Thoracic aorta (tissue), 2 donors: ENCODE measurements around the gene LAMB3. TPM values are rescaled to one million over a fixed set of nuclear protein-coding genes. Genes with fewer than 3 reads are reported as not detected.

ENCODE experiments used
- ATAC-seq: fragments of 150-250 bp; one replicate; pipeline ENCODE4 v1.8.0; 2017; ENCODE audit warnings: low read depth; ENCODE audit not compliant: insufficient number of reproducible peaks, low FRiP score
- DNase-seq: peaks from one replicate; pipeline ENCODE4 v3.0.0-alpha.2; 2020; ENCODE audit warnings: low spot score
- H3K27ac ChIP-seq, 2 donors: fragments of 200-600 bp; sonication (generic); 1 replicate in 1 of 2; 2 replicates in 1 of 2; pipeline ENCODE4 v1.5.1; 2016; ENCODE audit warnings: mild to moderate bottlenecking in 2 of 2, moderate library complexity in 2 of 2
- H3K27me3 ChIP-seq: fragments of 200-600 bp; sonication (generic); replicated peaks from 2 replicates; pipeline ENCODE4 v1.6.0; 2016; ENCODE audit warnings: mild to moderate bottlenecking; ENCODE audit not compliant: insufficient read depth
- H3K36me3 ChIP-seq: fragments of 200-600 bp; sonication (generic); one replicate; pipeline ENCODE4 v1.5.1; 2016
- H3K4me1 ChIP-seq, 2 donors: fragments of 200-600 bp; sonication (generic); 1 replicate in 1 of 2; 2 replicates in 1 of 2; pipeline versions ENCODE4 v1.5.1 to v1.6.0; 2016; ENCODE audit warnings: low read depth in 2 of 2, mild to moderate bottlenecking in 1 of 2; ENCODE audit not compliant: control insufficient read depth in 1 of 2
- H3K4me3 ChIP-seq: fragments of 200-600 bp; sonication (generic); 2 replicates; pipeline ENCODE4 v1.5.1; 2016; ENCODE audit warnings: mild to moderate bottlenecking
- H3K9me3 ChIP-seq: fragments of 200-600 bp; sonication (generic); 2 replicates; pipeline ENCODE4 v1.5.1; 2016
- total RNA-seq, 2 donors: library from RNA; depleted of rRNA; stranded (reverse); fragments of >200 nt; gene quantifications; one replicate each; pipeline versions ENCODE4 v1.1.0 to v1.2.3, GENCODE V29; 2016
- TF ChIP-seq, protein P1 (sequence below): fragments of 200-600 bp; sonication (generic); IDR thresholded peaks from one replicate; pipeline ENCODE4 v1.5.1; 2019; ENCODE audit warnings: antibody characterized with exemption

The LAMB3 gene
- total RNA-seq, 2 donors from 2014 or later = 3.4 to 5.1 TPM

- TF ChIP-seq, protein P1, sequence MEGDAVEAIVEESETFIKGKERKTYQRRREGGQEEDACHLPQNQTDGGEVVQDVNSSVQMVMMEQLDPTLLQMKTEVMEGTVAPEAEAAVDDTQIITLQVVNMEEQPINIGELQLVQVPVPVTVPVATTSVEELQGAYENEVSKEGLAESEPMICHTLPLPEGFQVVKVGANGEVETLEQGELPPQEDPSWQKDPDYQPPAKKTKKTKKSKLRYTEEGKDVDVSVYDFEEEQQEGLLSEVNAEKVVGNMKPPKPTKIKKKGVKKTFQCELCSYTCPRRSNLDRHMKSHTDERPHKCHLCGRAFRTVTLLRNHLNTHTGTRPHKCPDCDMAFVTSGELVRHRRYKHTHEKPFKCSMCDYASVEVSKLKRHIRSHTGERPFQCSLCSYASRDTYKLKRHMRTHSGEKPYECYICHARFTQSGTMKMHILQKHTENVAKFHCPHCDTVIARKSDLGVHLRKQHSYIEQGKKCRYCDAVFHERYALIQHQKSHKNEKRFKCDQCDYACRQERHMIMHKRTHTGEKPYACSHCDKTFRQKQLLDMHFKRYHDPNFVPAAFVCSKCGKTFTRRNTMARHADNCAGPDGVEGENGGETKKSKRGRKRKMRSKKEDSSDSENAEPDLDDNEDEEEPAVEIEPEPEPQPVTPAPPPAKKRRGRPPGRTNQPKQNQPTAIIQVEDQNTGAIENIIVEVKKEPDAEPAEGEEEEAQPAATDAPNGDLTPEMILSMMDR = no peak
- ATAC-seq = no peak
- no peak overlapping the region for H3K4me3 ChIP-seq
- H3K36me3 ChIP-seq = no peaks in the 10 kb centered on the region
- H3K27me3 ChIP-seq = no peaks in the 10 kb centered on the region
- DNase-seq = no peak
- H3K9me3 ChIP-seq = no peaks in the 10 kb centered on the region
- H3K4me1 ChIP-seq = no peaks in the 10 kb centered on the region
- no peak overlapping the region for H3K27ac ChIP-seq
These were observed 39.4 kb downstream of the LAMB3 start for GRCh38 chr1:209612646-209613399.

DNA sequence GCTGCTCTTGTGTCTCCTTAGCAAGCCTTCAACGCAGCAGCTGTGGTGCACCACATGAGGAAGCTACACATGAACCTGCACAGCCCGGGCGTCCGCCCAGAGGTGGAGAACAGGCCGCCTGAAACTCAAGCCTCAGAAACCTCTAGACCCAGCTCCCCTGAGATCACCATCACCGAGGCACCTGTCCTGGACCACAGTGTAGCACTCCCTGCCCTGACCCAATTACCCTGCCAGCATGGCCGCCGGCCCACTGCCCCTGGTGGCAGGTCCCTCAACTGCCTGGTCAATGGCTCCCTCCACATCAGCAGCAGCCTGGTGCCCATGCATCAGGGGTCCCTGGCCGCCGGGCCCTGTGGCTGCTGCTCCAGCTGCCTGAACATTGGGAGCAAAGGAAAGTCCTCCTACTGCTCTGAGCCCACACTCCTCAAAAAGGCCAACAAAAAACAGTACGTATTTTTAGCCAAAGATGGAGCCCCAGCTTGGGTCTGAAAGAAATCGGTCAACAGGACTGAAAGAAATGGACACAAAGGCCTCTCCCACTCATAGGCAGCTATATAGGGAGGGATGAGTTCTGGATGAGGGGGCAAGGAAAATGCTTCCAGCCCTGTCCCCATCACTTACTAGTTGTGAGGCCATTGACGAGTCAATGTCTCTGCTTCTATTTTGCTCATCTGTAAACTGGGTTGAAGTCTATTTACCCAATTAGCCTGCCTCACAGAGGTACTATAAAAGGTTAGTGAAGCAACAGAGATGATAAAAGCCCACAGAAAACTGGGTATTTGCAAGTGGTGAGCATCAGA is 40.3 kb downstream of the LAMB3 start:
- H3K27me3 ChIP-seq = no peaks in the 10 kb centered on the region
- no peaks in the 10 kb centered on the region for H3K36me3 ChIP-seq
- no peaks in the 10 kb centered on the region for H3K4me1 ChIP-seq
- DNase-seq = no peak
- H3K27ac ChIP-seq = no peak overlapping the region
- ATAC-seq = no peak
- TF ChIP-seq, protein P1 = no peak
- no peaks in the 10 kb centered on the region for H3K9me3 ChIP-seq
- H3K4me3 ChIP-seq = no peak overlapping the region

DNA sequence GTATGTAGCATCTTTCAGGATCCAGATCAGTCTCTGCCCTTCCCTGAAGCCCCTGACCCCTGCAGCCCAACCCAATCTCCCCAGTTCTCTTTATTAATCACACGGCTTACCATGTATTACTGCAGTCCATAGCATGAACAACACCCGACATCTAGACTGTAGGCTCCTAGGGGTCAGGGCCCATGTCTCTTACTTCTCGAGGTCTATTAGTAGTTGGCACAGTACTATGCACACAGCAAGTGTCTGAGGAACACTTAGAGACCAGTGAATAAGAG is 41.7 kb downstream of the LAMB3 start:
- H3K4me1 ChIP-seq = no peaks in the 10 kb centered on the region
- H3K9me3 ChIP-seq = no peaks in the 10 kb centered on the region
- no peak overlapping the region for H3K4me3 ChIP-seq

DNA sequence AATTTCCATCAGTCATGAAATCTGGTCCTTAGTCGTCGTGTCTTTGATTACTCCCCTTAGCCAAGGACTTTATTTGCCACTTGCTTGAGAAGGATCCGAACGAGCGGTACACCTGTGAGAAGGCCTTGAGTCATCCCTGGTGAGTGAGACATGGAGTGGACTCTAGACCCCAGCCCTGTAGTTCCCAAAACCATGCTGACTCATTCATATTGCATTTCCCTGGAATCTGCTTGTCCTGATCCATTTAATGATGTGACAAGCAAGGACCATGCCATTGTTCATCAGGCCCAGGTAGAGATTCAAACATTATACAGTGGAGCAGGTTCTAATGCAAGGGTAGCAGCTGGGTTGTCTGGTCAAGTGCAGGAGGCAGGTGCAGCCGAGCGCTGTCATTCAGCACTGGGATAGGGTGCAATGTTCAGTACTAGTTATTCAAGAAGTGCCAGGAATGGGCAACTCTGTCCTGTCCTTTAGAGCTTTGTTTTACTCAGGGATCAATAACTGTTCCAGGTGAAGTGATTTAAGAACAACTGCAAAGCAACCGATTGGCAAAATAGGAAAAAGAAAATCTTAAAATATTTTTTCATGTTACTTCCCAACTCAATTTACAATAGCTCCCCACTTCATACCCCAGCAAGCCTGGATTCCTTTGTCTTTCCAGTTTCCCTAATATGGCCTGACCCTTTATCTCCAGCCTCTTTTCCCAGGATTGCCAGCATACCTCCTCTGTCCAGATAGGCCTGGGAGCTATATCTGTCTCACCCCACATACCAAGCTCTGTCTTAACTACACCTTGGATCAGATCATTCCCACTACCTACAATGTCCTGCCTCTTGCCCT is 42.2 kb downstream of the LAMB3 start:
- ATAC-seq = no peak
- TF ChIP-seq, protein P1 = no peak
- Histone ChIP-seq H3K27ac (no peak overlapping the region), H3K4me1 (no peaks in the 10 kb centered on the region), H3K4me3 (no peak overlapping the region), H3K36me3 (no peaks in the 10 kb centered on the region), H3K27me3 (no peaks in the 10 kb centered on the region), H3K9me3 (no peaks in the 10 kb centered on the region)
- no peak for DNase-seq

More for the DNA sequence above, 41.7 kb downstream of the LAMB3 start:
- no peak for DNase-seq
- Histone ChIP-seq H3K27ac (no peak overlapping the region), H3K27me3 (no peaks in the 10 kb centered on the region), H3K36me3 (no peaks in the 10 kb centered on the region)
- TF ChIP-seq, protein P1 = no peak
- ATAC-seq = no peak
